NOMO-1 (cell line): ENCODE results near the gene SPDYE1.

Experiments used
- DNase-seq, 2 experiments: peaks; one replicate each; lab custom pipeline; 2025; ENCODE audit not compliant: unreplicated experiment in 2 of 2; lab: John Stamatoyannopoulos, UW

The SPDYE1 gene

GRCh38 chr7:44042221-44042620, 44.5 kb downstream of the SPDYE1 start:
- no peak for DNase-seq

GRCh38 chr7:44043902-44044301, 46.2 kb downstream of the SPDYE1 start:
- DNase-seq, result no peak

GRCh38 chr7:44044315-44045225, 46.9 kb downstream of the SPDYE1 start, which contains the start of gene DBNL:
TSS of gene DBNL (plus strand) at chr7:44044702. CDS start at chr7:44044738, 36 bp downstream.
- peak; percentile 84 to 92 for DNase-seq

GRCh38 chr7:44045226-44046014, 47.7 kb downstream of the SPDYE1 start:
- peak; percentile 51 to 59 for DNase-seq

GRCh38 chr7:44046321-44047061, 48.8 kb downstream of the SPDYE1 start:
- peak; percentile 92 to 99 for DNase-seq

- no peak for DNase-seq
These were observed 50.5 kb downstream of the SPDYE1 start for GRCh38 chr7:44048031-44048795.

- no peak for DNase-seq
These were observed 52.6 kb downstream of the SPDYE1 start for GRCh38 chr7:44050121-44050914.

- no peak for DNase-seq
These were observed 53.3 kb downstream of the SPDYE1 start for GRCh38 chr7:44050915-44051560.

GRCh38 chr7:44051611-44052220, 54.0 kb downstream of the SPDYE1 start:
- no peak for DNase-seq

- no peak for DNase-seq
These were observed 55.2 kb downstream of the SPDYE1 start for GRCh38 chr7:44052771-44053365.

GRCh38 chr7:44056681-44057080, 59.0 kb downstream of the SPDYE1 start:
- no peak for DNase-seq

GRCh38 chr7:44057181-44057848, 59.6 kb downstream of the SPDYE1 start:
- no peak for DNase-seq

- DNase-seq, result no peak
These were observed 60.4 kb downstream of the SPDYE1 start for GRCh38 chr7:44057849-44058758.

GRCh38 chr7:44058759-44059218, 61.1 kb downstream of the SPDYE1 start:
- DNase-seq, result no peak

GRCh38 chr7:44059219-44060090, 61.8 kb downstream of the SPDYE1 start:
- DNase-seq, result no peak
